HEK293T (cell line): ENCODE measurements around the gene PDE5A.
A peak's percentile ranks its signal among the peaks of the same experiment; 100 is the strongest.
"Not testable (repeated sequence)": the region's sequence is repeated elsewhere in the genome, so short reads cannot be mapped to it uniquely, and the experiment has no call there.

Experiments used
- CTCF ChIA-PET: fragments of 350-600 bp; formaldehyde crosslinking; extraction: SDS; loops from one replicate; lab custom pipeline; 2021; ENCODE audit warnings: antibody characterized with exemption, inconsistent platforms; lab: Yijun Ruan, JAX
- POLR2A ChIA-PET: fragments of 350-600 bp; formaldehyde crosslinking; extraction: SDS; loops from one replicate; lab custom pipeline; 2020; ENCODE audit warnings: antibody characterized with exemption, inconsistent platforms; lab: Yijun Ruan, JAX
- DNase-seq: peaks from one replicate; pipeline ENCODE4 v3.0.0; 2012; ENCODE audit warnings: mixed read lengths; ENCODE audit errors: extremely low spot score

Gene PDE5A

DNA sequence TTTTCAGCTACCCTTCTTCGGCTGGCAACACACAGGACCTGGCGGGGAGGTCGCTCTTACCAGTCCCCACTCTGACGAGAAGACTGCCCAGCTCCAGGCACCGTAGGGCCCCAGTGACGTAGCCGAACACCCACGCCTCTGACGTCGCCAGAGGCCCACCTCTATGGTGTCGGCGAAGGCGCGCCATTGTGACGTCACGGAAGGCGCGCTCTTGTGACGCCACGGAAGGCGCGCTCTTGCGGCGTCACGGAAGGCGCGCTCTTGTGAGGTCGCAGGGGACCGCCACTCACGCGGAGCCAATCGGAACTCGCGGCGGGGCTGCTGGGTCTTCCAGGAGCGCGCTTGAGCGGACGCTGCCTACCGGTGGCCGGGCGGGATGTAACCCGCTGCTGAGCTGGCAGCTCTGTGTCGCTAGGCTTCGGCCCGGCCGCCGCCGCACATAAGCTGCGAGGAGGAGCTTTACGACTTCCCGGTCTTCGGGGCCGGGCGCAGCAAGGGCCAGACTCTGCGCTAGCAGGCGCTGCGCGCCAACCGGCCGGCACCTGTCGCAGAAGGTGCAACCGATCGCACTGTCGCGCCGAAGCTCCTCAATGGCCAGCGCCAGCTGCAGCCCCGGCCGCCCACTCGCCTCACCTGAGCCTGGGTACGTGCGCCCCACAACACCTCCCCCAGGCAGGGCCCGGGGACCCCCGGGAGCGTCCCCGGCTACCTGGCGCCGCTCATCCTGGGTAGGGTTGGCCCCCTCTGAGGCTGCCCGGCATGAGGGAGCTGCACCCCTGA, 173.9 kb downstream of the PDE5A start:
- POLR2A ChIA-PET, CTCF ChIA-PET: not testable (repeated sequence)

GRCh38 chr4:119454151-119454490, 174.5 kb downstream of the PDE5A start:
- DNase-seq, POLR2A ChIA-PET, CTCF ChIA-PET: not testable (repeated sequence)

More for the DNA sequence above, 173.9 kb downstream of the PDE5A start:
- peak; percentile 87 for DNase-seq

DNA sequence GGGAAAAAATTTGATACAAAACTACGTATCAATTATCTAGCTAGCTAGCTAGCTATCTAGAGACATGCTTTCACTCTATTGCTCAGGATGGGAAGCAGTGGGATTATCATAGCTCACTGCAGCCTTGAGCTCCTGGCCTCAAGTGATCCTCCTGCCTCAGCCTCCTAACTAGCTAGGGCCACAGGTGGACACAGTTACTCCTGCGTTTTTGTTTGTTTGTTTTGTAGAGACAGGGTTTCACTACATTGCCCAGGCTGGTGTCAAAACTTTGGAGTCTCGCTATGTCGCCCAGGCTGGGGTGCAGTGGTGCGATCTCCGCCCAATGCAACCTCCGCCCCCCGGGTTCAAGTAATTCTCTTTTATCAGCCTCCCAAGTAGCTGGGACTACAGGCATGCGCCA, 175.3 kb downstream of the PDE5A start:
- CTCF ChIA-PET, POLR2A ChIA-PET, DNase-seq: not testable (repeated sequence)

- CTCF ChIA-PET, POLR2A ChIA-PET, DNase-seq: not testable (repeated sequence)
These were observed 178.8 kb downstream of the PDE5A start for GRCh38 chr4:119449851-119450250.
